ENCODE results near the gene KDF1.

- no peak for TF ChIP-seq CTCF (IDR thresholded peaks at IDR 0.05 in 4 of 5, conservative IDR thresholded peaks at IDR 0.05 in 1 of 5)
- no peak for TF ChIP-seq POLR2A (IDR thresholded peaks at IDR 0.05)
Measured at GRCh38 chr1:27000817-27001460, 40.7 kb upstream of the KDF1 start.

Measured in gastrocnemius medialis (tissue), 4 donors.